K562 (cell line): Measurements from ENCODE around the gene MYO5C. TPM values are rescaled to one million over a fixed set of nuclear protein-coding genes. Genes with fewer than 3 reads are reported as not detected.

Experiments
- ATAC-seq: fragments of 200-7000 bp; cut with Tn5 transposase; 3 replicates; pipeline ENCODE4 v1.9.1; 2020; ENCODE audit warnings: moderate library complexity
- BruUV-seq: library from RNA; stranded (reverse); fragments of 400-500 nt; replicated peaks from 2 replicates; lab custom pipeline; 2021; lab: Mats Ljungman, UMichigan
- CTCF ChIA-PET: fragments of 300-600 bp; formaldehyde crosslinking; extraction: SDS; loops from one replicate; lab custom pipeline; 2021; ENCODE audit warnings: low intra/inter-chr PET ratio; lab: Yijun Ruan, JAX
- POLR2A ChIA-PET: fragments of 300-600, 350-650 bp; sonication (Branson Sonifier 250); formaldehyde crosslinking; extraction: SDS; loops from one replicate; lab custom pipeline; 2021; ENCODE audit warnings: antibody characterized with exemption, inconsistent platforms; lab: Yijun Ruan, JAX
- DNase-seq, 4 experiments: peaks; one replicate each; pipeline versions ENCODE4 v3.0.0 to v3.0.0-alpha.2; 2011 to 2018; ENCODE audit warnings: low spot score in 3 of 4, mixed read lengths in 3 of 4; ENCODE audit errors: extremely low read depth in 1 of 4
- FAIRE-seq: peaks from 2 replicates; lab custom pipeline; 2011; peaks lifted over from hg19 to GRCh38; lab: Jason Lieb, UNC
- H2AFZ ChIP-seq: 2 replicates; pipeline ENCODE4 v1.6.0; 2011; ENCODE audit warnings: low read depth, low read length, control low read depth, inconsistent platforms
- H3K27ac ChIP-seq: fragments of 200-600 bp; 3 replicates; pipeline ENCODE4 v1.8.0; 2011; ENCODE audit warnings: low read depth, mild to moderate bottlenecking, control low read depth, inconsistent platforms, low read length, moderate library complexity, mixed read lengths; ENCODE audit errors: extremely low read depth
- H3K27me3 ChIP-seq, 2 experiments: fragments of 300-600 bp in 1 of 2; 2 replicates in 1 of 2; 3 replicates in 1 of 2; pipeline versions ENCODE4 v1.6.0 to v1.8.0; 2011; ENCODE audit warnings: inconsistent platforms in 2 of 2, low read length in 2 of 2, mild to moderate bottlenecking in 1 of 2, mixed read lengths in 1 of 2, moderate library complexity in 1 of 2; ENCODE audit not compliant: control insufficient read depth in 2 of 2, insufficient read depth in 2 of 2
- H3K36me3 ChIP-seq: fragments of 300-600 bp; 3 replicates; pipeline ENCODE4 v1.8.0; 2011; ENCODE audit warnings: mild to moderate bottlenecking, low read length, inconsistent platforms; ENCODE audit not compliant: control insufficient read depth, insufficient read depth
- H3K4me1 ChIP-seq, 2 experiments: fragments of 200-600 bp in 1 of 2; replicated peaks in 1 of 2; 2 replicates in 1 of 2; 3 replicates in 1 of 2; pipeline versions ENCODE4 v1.5.1 to v1.8.0; 2011; ENCODE audit warnings: inconsistent platforms in 2 of 2, low read length in 2 of 2, mild to moderate bottlenecking in 1 of 2, mixed read lengths in 1 of 2, moderate library complexity in 1 of 2; ENCODE audit not compliant: control insufficient read depth in 2 of 2, insufficient read depth in 2 of 2
- H3K4me2 ChIP-seq: 2 replicates; pipeline ENCODE4 v1.6.1; 2011; ENCODE audit warnings: low read length, control low read depth, inconsistent platforms, mixed read lengths; ENCODE audit not compliant: insufficient read depth
- H3K4me3 ChIP-seq: fragments of 200-600 bp; sonication (generic), shearing (Covaris generic); 2 replicates; pipeline ENCODE4 v1.5.1; 2016; ENCODE audit warnings: control low read depth, inconsistent platforms
- H3K79me2 ChIP-seq: fragments of 200-600 bp; 3 replicates; pipeline ENCODE4 v1.8.0; 2011; ENCODE audit warnings: low read length, inconsistent platforms; ENCODE audit not compliant: control insufficient read depth, insufficient read depth
- H3K9ac ChIP-seq, 2 experiments: 2 replicates each; pipeline versions ENCODE4 v1.6.0 to v1.6.1; 2011; ENCODE audit warnings: low read depth in 2 of 2, low read length in 2 of 2, control low read depth in 1 of 2, inconsistent platforms in 1 of 2, mild to moderate bottlenecking in 1 of 2, mixed read lengths in 1 of 2; ENCODE audit not compliant: insufficient read depth in 1 of 2
- H3K9me1 ChIP-seq: one replicate; pipeline ENCODE4 v1.6.0; 2011; ENCODE audit warnings: inconsistent platforms, mild to moderate bottlenecking, low read length, moderate library complexity; ENCODE audit not compliant: control insufficient read depth, insufficient read depth
- H3K9me3 ChIP-seq: replicated peaks from 2 replicates; pipeline ENCODE4 v1.5.1; 2011; ENCODE audit warnings: low read depth, low read length, inconsistent platforms; ENCODE audit not compliant: control insufficient read depth, insufficient read depth
- H4K20me1 ChIP-seq: replicated peaks from 2 replicates; pipeline ENCODE4 v1.6.1; 2011; ENCODE audit warnings: low read length, inconsistent platforms, mixed read lengths; ENCODE audit not compliant: control insufficient read depth, insufficient read depth
- BRD4 ChIP-seq: fragments of 200-600 bp; sonication (generic); IDR thresholded peaks from 2 replicates; pipeline ENCODE4 v1.6.1; 2017; ENCODE audit warnings: inconsistent platforms
- EP300 ChIP-seq: IDR thresholded peaks from 2 replicates; pipeline ENCODE4 v1.6.1; 2012; ENCODE audit warnings: low read length, improper control_type of control experiment
- GATAD2A ChIP-seq: fragments of 450-650 bp; IDR thresholded peaks from 2 replicates; pipeline ENCODE4 v1.6.1; 2017
- JUND ChIP-seq, 2 experiments: IDR thresholded peaks; 2 replicates in 1 of 2; 3 replicates in 1 of 2; pipeline ENCODE4 v1.6.1; 2011; ENCODE audit warnings: borderline replicate concordance in 2 of 2, low read depth in 2 of 2, low read length in 2 of 2, improper control_type of control experiment in 1 of 2, missing biosample characterization in 1 of 2, missing genetic modification characterization in 1 of 2, missing genetic modification reagents in 1 of 2
- NELFE ChIP-seq: IDR thresholded peaks from 2 replicates; pipeline ENCODE4 v1.6.1; 2011; ENCODE audit warnings: mild to moderate bottlenecking; ENCODE audit not compliant: insufficient read depth, insufficient read length
- PHF8 ChIP-seq: fragments of 200-600 bp; sonication (generic); IDR thresholded peaks from 2 replicates; pipeline ENCODE4 v1.6.1; 2012; ENCODE audit warnings: mixed run types, mild to moderate bottlenecking, inconsistent platforms, low read length, moderate library complexity, borderline replicate concordance
- PTRF ChIP-seq: fragments of 450-650 bp; IDR thresholded peaks from 2 replicates; pipeline ENCODE4 v1.6.1; 2016; ENCODE audit warnings: mild to moderate bottlenecking, missing genetic modification characterization, missing compliant biosample characterization
- RUNX1 ChIP-seq: sonication (generic); IDR thresholded peaks from 2 replicates; pipeline ENCODE4 v1.6.1; 2016; ENCODE audit warnings: antibody characterized with exemption, low read depth
- ZBTB34 ChIP-seq: fragments of 250-450 bp; sonication (Bioruptor Pico); IDR thresholded peaks from 2 replicates; pipeline ENCODE4 v1.8.0; 2021; ENCODE audit warnings: mild to moderate bottlenecking, moderate library complexity
- ZNF280B ChIP-seq: fragments of 250-450 bp; sonication (Bioruptor Pico); IDR thresholded peaks from 2 replicates; pipeline ENCODE4 v1.5.1; 2021; ENCODE audit warnings: mild to moderate bottlenecking
- WGBS: fragments of 100-300 bp; shearing (Covaris generic); methylation state at CpG from one replicate; pipeline ENCODE4 v1.1.6; 2016; ENCODE audit warnings: low coverage, mixed read lengths; ENCODE audit not compliant: insufficient coverage; ENCODE audit errors: missing lambda C conversion rate; 5-methylcytosine and 5-hydroxymethylcytosine counted together
- in situ Hi-C: fragments of 300-500 bp; cut with MboI; formaldehyde crosslinking; loops from 4 replicates; pipeline ENCODE4 v1.15.0; 2018; ENCODE audit warnings: inconsistent platforms, mixed read lengths
- intact Hi-C: fragments of 100-400 bp; cut with micrococcal nuclease; formaldehyde crosslinking; loops from 2 replicates; pipeline ENCODE4 v1.14.2; 2022
- polyA plus RNA-seq, 8 experiments: library from polyadenylated mRNA; depleted of rRNA in 4 of 8; stranded (reverse) in 5 of 8; unstranded in 3 of 8; fragments of >200 nt; fragmentation: Nextera tagmentation in 2 of 8; fragmentation: Illumina TruSeq in 1 of 8; extraction: Ambion mirVana in 2 of 8; extraction: Trizol in 1 of 8; gene quantifications; 2 replicates each; pipeline versions ENCODE4 v1.2.1 to v1.2.3, GENCODE V29; 2011 to 2014; ENCODE audit warnings: inconsistent platforms in 1 of 8, missing spikeins in 1 of 8
- total RNA-seq, 7 experiments: library from RNA; depleted of rRNA in 6 of 7; stranded (reverse); fragments of >200 nt in 6 of 7; fragmentation: Illumina TruSeq in 2 of 7; extraction: Trizol in 2 of 7; gene quantifications; 2 replicates each; pipeline versions ENCODE4 v1.2.1 to v1.2.3, GENCODE V29; 2011 to 2021; ENCODE audit warnings: low replicate concordance in 1 of 7
- TF ChIP-seq, protein P1 (sequence below), 3 experiments: IDR thresholded peaks in 2 of 3; conservative IDR thresholded peaks in 1 of 3; 2 replicates each; pipeline ENCODE4 v1.5.1; 2011 to 2012; ENCODE audit warnings: low read length in 3 of 3, mild to moderate bottlenecking in 3 of 3, control low read depth in 2 of 3, improper control_type of control experiment in 1 of 3, inconsistent platforms in 1 of 3, low read depth in 1 of 3, mixed read lengths in 1 of 3, moderate library complexity in 1 of 3; ENCODE audit not compliant: insufficient read depth in 2 of 3

MYO5C gene
- total and polyA plus RNA-seq, 9 of the 15 experiments (the other 6 are each of a cell fraction or from before 2014, with no cell fraction given) = 0.01 to 0.24 TPM; not detected in 7

DNA sequence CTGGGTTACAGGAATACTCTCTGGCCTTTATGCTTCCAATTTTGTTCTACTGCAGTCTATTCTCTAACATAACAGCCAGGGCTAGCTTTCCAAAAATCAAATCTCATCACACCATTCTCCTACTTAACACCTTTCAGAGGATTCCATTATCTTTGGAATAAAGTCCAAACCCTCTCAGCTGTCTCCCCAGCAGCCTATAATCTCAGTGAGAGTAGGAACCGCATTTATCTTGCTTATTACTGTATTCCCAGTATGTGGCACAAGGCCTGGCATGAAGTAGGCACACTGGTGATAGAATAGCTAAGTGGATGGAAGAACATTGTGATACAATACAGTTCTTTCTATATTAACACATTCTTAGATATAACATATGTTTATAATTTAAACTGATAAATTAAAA lies 49.0 kb upstream of the MYO5C start:
- DNase-seq = no peak
- Histone ChIP-seq H3K4me2 (no peak overlapping the region), H3K36me3 (no peaks in the 10 kb centered on the region), H3K27ac (no peak overlapping the region), H3K4me3 (no peak overlapping the region), H3K9me3 (no peaks in the 10 kb centered on the region), H3K79me2 (no peaks in the 10 kb centered on the region), H2AFZ (no peak overlapping the region), H3K9ac (no peak overlapping the region), H4K20me1 (no peaks in the 10 kb centered on the region), H3K27me3 (peaks cover 10 to 14% of the 10 kb centered on the region in 2 experiments; a peak in 4 of 5 replicates), H3K4me1 (no peaks in the 10 kb centered on the region), H3K9me1 (no peaks in the 10 kb centered on the region)
- ATAC-seq = no peak
- in situ Hi-C loops = no loop called here
- ChIA-PET POLR2A (no interaction called here), CTCF (no interaction called here)
- BruUV-seq = no TSS peak
- TF ChIP-seq, protein P1, sequence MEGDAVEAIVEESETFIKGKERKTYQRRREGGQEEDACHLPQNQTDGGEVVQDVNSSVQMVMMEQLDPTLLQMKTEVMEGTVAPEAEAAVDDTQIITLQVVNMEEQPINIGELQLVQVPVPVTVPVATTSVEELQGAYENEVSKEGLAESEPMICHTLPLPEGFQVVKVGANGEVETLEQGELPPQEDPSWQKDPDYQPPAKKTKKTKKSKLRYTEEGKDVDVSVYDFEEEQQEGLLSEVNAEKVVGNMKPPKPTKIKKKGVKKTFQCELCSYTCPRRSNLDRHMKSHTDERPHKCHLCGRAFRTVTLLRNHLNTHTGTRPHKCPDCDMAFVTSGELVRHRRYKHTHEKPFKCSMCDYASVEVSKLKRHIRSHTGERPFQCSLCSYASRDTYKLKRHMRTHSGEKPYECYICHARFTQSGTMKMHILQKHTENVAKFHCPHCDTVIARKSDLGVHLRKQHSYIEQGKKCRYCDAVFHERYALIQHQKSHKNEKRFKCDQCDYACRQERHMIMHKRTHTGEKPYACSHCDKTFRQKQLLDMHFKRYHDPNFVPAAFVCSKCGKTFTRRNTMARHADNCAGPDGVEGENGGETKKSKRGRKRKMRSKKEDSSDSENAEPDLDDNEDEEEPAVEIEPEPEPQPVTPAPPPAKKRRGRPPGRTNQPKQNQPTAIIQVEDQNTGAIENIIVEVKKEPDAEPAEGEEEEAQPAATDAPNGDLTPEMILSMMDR (IDR thresholded peaks at IDR 0.05 in 2 of 3, conservative IDR thresholded peaks at IDR 0.05 in 1 of 3; ENCODE audit: insufficient read depth in 2 of 3, low read depth in 1 of 3, low read length in 3 of 3) = no peak
- FAIRE-seq = no peak
- intact Hi-C loops = no loop called here
- 0% methylated on average over 1 of the region's 1 CpG for WGBS

DNA sequence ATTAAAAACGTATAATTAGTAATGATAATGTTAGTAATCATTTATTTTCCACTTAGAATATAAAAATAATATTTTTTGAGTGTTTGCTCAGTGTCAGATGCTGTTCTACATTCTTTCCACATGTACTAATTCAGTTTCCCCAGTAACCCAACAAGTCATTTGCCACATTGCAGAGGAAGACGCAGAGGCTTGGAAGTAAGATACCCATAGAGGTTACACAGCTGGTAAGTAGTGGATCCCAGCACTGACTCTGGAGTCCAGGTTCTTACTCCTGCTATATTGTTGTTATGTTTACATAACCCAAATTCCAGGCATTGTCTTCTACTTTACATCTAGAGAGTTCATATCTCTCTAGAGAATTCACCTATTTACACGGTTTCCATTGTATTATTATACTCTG lies 48.2 kb upstream of the MYO5C start:
- Histone ChIP-seq H3K9me3 (no peaks in the 10 kb centered on the region), H3K4me1 (no peaks in the 10 kb centered on the region), H3K9ac (no peak overlapping the region), H3K79me2 (no peaks in the 10 kb centered on the region), H4K20me1 (no peaks in the 10 kb centered on the region), H3K27me3 (peaks cover 12 to 16% of the 10 kb centered on the region in 2 experiments; a peak in 4 of 5 replicates), H3K4me2 (no peak overlapping the region), H3K36me3 (no peaks in the 10 kb centered on the region), H3K4me3 (no peak overlapping the region), H3K9me1 (no peaks in the 10 kb centered on the region), H2AFZ (no peak overlapping the region), H3K27ac (no peak overlapping the region)
- ATAC-seq = no peak
- in situ Hi-C loops = no loop called here
- CTCF ChIA-PET = no interaction called here
- POLR2A ChIA-PET = no interaction called here
- no peak for FAIRE-seq
- no TSS peak for BruUV-seq
- 0% methylated on average over 3 of the region's 3 CpGs for WGBS
- intact Hi-C loops = no loop called here
- no peak for DNase-seq
- no peak for TF ChIP-seq PTRF (tag)
- no peak for TF ChIP-seq RUNX1
- TF ChIP-seq ZBTB34 (CRISPR knock-in tag) = no peak
- TF ChIP-seq BRD4 = no peak
- no peak for TF ChIP-seq NELFE
- no peak for TF ChIP-seq ZNF280B (CRISPR knock-in tag)
- TF ChIP-seq PHF8 = no peak
- no peak for TF ChIP-seq GATAD2A
- TF ChIP-seq EP300 = no peak
- no peak for TF ChIP-seq JUND (IDR thresholded peaks at IDR 0.05; ENCODE audit: borderline replicate concordance, low read depth, low read length)
- no peak for TF ChIP-seq JUND (tag; IDR thresholded peaks at IDR 0.05; ENCODE audit: borderline replicate concordance, low read depth, low read length)
